Central memory CD8-positive, alpha-beta T cell (primary cell): ENCODE data around the gene SUSD6.
A peak's percentile ranks its signal among the peaks of the same experiment; 100 is the strongest.

ENCODE experiments used
- ATAC-seq: fragments of 150-1000 bp; cut with Tn5 transposase; replicated peaks from 2 replicates; pipeline ENCODE4 v1.10.0; 2022; ENCODE audit warnings: mild to moderate bottlenecking, moderate FRiP score, moderate number of reproducible peaks; ENCODE audit not compliant: poor library complexity, severe bottlenecking; ENCODE audit errors: extremely low read depth
- DNase-seq, 2 donors: peaks; one replicate each; pipeline ENCODE4 v3.0.0; 2021; ENCODE audit warnings: low spot score in 2 of 2
- H3K27ac Mint-ChIP-seq: one replicate; pipeline ENCODE4 v1.8.0; 2022; ENCODE audit warnings: low read depth, mild to moderate bottlenecking, moderate library complexity, mixed read lengths
- H3K27me3 Mint-ChIP-seq: one replicate; pipeline ENCODE4 v1.8.0; 2022; ENCODE audit warnings: mixed read lengths
- H3K36me3 Mint-ChIP-seq: one replicate; pipeline ENCODE4 v1.8.0; 2022; ENCODE audit warnings: mild to moderate bottlenecking, moderate library complexity, mixed read lengths; ENCODE audit not compliant: insufficient read depth
- H3K4me1 Mint-ChIP-seq: one replicate; pipeline ENCODE4 v1.8.0; 2022; ENCODE audit warnings: mixed read lengths
- H3K4me3 Mint-ChIP-seq: one replicate; pipeline ENCODE4 v1.8.0; 2022; ENCODE audit warnings: mild to moderate bottlenecking, moderate library complexity, mixed read lengths
- H3K9me3 Mint-ChIP-seq: one replicate; pipeline ENCODE4 v1.8.0; 2022; ENCODE audit warnings: mixed read lengths

The SUSD6 gene

DNA sequence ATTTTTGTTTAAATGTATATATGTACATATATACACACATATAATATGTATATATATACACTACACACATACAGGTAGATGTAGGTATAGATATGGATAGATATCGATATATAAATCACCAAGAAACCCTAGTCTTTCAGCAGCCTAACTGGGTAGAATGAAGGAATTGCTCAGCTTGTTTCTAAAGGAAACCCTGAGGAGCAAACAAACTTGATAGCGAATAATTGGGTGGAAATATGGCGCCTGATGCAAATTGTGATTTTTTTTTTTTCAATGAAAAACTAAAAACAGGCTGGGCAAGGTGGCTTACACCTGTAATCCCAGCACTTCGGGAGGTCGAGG, 36.5 kb upstream of the SUSD6 start:
- Mint-ChIP-seq H3K27me3 (peaks cover 54% of the 10 kb centered on the region), H3K4me3 (peak overlapping the region; percentile 84), H3K9me3 (no peaks in the 10 kb centered on the region), H3K4me1 (peaks cover 12% of the 10 kb centered on the region), H3K36me3 (no peaks in the 10 kb centered on the region), H3K27ac (no peak overlapping the region)
- DNase-seq: no peak
- peak; percentile 13 for ATAC-seq

DNA sequence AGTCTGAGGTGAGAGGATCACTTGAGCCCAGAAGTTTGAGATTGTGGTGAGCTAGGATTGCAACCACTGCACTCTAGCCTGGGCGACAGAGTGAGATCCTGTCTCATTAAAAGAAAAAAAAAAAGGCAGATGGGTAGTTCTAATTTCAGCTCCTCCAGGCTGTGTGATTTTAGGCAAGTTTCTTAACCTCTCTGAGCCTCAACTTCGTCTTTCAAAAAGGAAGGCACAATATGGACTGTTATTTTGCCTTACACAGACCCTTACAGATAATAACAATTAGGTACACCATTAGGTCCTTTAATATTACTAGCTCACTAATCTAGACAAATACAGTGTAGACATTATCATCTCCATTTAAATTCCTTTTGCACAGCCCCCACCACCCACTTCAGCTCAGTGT, 31.9 kb upstream of the SUSD6 start:
- H3K36me3 Mint-ChIP-seq: no peaks in the 10 kb centered on the region

DNA sequence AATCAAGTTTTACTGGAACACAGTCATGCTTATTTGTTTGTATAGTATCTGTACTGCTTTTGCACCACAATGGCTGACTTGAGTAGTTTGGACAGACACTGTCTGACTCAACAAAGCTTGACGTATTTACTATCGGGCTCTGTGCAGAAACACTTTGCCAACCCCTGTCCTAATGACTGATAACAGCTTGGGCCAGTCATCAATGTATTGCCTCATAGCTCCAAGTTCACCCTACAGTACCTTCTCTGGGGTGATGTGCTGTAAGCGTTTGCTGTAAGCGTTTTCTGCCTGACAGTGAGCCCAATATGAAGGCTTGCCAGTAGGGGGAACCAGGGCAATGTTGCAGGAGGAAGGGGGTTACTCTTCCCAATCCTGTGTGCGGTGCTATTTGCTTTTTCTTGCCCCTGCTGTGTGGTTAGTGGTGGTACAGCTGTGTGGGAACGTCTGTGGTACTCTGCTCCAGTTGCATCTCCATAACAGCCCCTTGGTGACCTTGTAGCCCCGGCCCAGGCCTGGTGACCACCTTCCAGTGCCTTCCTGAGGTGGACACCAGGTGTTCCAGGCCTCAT, 31.3 kb upstream of the SUSD6 start:
- Mint-ChIP-seq H3K27ac (no peak overlapping the region), H3K4me3 (no peak overlapping the region), H3K4me1 (no peaks in the 10 kb centered on the region), H3K27me3 (peaks cover 21% of the 10 kb centered on the region), H3K36me3 (peaks cover 2% of the 10 kb centered on the region), H3K9me3 (no peaks in the 10 kb centered on the region)
- DNase-seq (no peak), ATAC-seq (no peak)

More for the DNA sequence above, 31.9 kb upstream of the SUSD6 start:
- H3K27me3 Mint-ChIP-seq: peaks cover 27% of the 10 kb centered on the region
- no peak for DNase-seq
- H3K4me3 Mint-ChIP-seq: no peak overlapping the region
- no peaks in the 10 kb centered on the region for H3K9me3 Mint-ChIP-seq
- ATAC-seq: no peak
- no peak overlapping the region for H3K27ac Mint-ChIP-seq
- peaks cover 4% of the 10 kb centered on the region for H3K4me1 Mint-ChIP-seq

DNA sequence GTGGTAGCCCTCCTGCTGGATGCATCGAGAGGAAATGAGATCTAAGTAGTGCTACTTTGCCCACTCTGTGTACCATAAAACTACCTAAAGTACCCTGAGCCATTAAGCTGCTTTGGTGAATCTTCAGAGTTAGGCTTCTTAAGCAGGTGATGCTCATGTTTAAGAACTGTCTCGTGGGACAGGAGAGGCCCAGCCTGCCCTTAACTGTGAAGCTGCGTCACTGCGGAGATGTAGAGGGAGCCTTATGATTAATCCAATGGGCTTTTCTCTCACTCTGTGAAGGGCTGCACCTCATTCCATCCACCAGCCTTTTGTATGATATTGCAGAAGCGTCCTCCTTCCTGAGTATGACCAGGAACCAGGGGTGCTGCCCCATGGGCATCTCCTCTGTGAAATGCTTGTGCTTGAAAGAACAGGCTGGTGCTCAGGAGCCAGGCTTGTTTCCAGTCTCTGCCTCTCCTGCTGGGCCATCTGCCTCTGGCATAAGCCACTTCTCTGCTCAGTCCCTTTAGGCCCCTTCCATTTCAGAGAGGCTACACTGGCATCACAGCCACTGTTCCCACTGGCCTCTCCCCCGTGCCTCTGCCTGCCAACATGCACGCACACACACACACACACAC, 30.0 kb upstream of the SUSD6 start:
- H3K27me3 Mint-ChIP-seq: peaks cover 7% of the 10 kb centered on the region
- H3K9me3 Mint-ChIP-seq: no peaks in the 10 kb centered on the region
- H3K4me1 Mint-ChIP-seq: no peaks in the 10 kb centered on the region
- no peak for ATAC-seq
- no peak overlapping the region for H3K27ac Mint-ChIP-seq
- DNase-seq: no peak
- H3K4me3 Mint-ChIP-seq: no peak overlapping the region
- H3K36me3 Mint-ChIP-seq: peaks cover 3% of the 10 kb centered on the region

DNA sequence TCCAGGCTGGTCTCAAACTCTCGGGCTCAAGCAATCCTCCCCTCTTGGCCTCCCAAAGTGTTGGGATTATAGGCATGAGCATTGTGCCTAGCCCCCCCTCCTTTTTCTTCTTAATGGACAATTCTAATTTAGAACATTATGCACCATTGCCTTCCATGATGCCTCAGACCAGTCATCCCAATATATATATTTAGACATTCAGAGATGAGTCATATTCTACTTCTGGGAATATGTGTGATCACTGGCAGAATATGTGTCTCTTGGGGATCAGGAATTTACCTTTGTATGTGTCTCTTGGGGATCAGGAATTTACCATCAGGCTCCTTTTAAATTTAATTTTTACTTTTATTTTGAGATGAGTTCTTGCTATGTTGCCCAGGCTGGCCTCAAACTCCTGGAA, 29.2 kb upstream of the SUSD6 start:
- no peaks in the 10 kb centered on the region for H3K4me1 Mint-ChIP-seq
- no peak overlapping the region for H3K27ac Mint-ChIP-seq
- ATAC-seq (no peak), DNase-seq (no peak)
- no peak overlapping the region for H3K4me3 Mint-ChIP-seq
- H3K27me3 Mint-ChIP-seq: no peaks in the 10 kb centered on the region
- peaks cover 3% of the 10 kb centered on the region for H3K36me3 Mint-ChIP-seq
- no peaks in the 10 kb centered on the region for H3K9me3 Mint-ChIP-seq

DNA sequence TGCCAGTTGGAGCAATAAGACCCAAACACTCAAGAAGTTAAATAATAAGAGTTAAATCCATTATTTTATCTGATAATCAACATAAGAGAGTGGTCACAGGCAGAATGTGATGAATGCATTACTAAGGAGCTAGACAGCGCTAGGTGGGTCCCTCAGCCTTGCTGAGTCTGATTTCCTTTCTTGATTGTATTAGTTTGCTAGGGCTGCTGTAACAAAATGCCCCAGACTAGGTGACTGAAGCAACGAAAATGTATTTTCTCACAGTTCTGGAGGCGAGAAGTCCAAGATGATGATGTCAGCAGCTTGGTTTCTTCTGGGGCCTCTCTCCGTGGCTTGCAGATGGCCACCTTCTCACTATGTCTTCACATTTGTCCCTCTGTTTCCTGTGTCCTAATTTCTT, 28.6 kb upstream of the SUSD6 start:
- H3K4me3 Mint-ChIP-seq: no peak overlapping the region
- H3K27ac Mint-ChIP-seq: no peak overlapping the region
- no peak for DNase-seq
- H3K9me3 Mint-ChIP-seq: no peaks in the 10 kb centered on the region
- peaks cover 3% of the 10 kb centered on the region for H3K36me3 Mint-ChIP-seq
- H3K4me1 Mint-ChIP-seq: no peaks in the 10 kb centered on the region
- no peaks in the 10 kb centered on the region for H3K27me3 Mint-ChIP-seq
- ATAC-seq: no peak

DNA sequence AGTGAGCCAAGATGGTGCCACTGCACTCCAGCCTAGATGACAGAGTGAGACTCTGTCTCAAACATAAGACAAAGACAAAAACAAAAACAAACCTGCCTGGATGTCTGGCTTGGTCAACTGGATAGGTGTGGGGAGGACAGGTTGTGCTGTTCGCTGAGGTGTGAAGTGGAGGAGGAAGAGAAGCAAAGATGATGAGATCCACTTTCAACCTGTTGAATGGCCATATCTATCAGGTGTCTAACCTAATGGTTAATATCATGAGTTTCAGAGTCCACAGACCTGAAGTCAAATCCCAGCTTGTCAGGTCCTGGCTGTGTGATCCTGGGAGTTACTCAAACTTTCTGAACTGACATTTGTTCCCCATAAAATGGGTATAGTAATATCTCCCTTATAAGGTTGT, 27.0 kb upstream of the SUSD6 start:
- Mint-ChIP-seq H3K27ac (no peak overlapping the region), H3K4me1 (no peaks in the 10 kb centered on the region), H3K27me3 (no peaks in the 10 kb centered on the region), H3K4me3 (no peak overlapping the region), H3K36me3 (peaks cover 3% of the 10 kb centered on the region), H3K9me3 (no peaks in the 10 kb centered on the region)
- ATAC-seq (no peak), DNase-seq (no peak)

DNA sequence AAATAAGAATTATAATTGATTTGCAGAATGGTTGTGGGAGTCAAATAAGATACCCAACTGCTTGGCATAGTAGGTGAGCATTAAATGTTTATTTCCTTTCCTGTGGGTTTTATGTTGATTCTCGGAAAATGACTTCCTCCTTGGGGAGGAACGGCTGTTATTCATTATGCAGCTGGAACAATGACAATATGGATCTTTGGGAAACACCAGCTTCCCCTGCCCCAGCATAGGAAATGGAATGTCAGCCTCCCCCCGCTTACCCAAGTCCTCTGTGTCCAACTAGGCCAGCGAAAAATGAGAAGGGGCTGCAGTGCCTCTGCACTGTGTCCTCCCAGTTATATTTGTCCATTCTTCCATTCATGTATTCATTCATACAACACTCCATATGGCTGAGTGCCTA, 25.0 kb upstream of the SUSD6 start:
- Mint-ChIP-seq H3K4me3 (no peak overlapping the region), H3K27me3 (peaks cover 3% of the 10 kb centered on the region), H3K36me3 (peaks cover 3% of the 10 kb centered on the region), H3K27ac (no peak overlapping the region), H3K9me3 (no peaks in the 10 kb centered on the region), H3K4me1 (no peaks in the 10 kb centered on the region)
- ATAC-seq (no peak), DNase-seq (no peak)

DNA sequence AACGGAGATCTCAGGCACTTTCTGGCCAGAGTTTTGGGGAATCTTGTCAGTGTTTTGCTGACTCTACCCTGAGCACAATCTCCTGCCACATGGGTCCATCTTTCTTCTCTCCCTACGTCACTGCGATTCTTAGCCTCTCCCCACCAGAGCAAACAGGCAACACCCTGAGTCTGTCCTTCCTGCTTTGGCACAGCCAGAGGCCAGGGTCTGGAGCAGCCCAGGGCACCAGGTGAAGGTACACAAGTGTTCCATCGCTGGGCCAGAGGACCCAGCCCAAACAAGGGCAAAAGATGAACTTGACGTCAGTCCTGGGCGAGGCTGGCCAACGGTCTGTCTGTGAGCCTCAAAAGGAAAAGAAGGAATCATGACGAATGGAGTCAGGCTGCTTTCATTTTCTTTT, 24.0 kb upstream of the SUSD6 start:
- DNase-seq (no peak), ATAC-seq (no peak)
- no peak overlapping the region for H3K4me3 Mint-ChIP-seq
- H3K4me1 Mint-ChIP-seq: no peaks in the 10 kb centered on the region
- no peak overlapping the region for H3K27ac Mint-ChIP-seq
- H3K36me3 Mint-ChIP-seq: peaks cover 3% of the 10 kb centered on the region
- no peaks in the 10 kb centered on the region for H3K9me3 Mint-ChIP-seq
- peaks cover 7% of the 10 kb centered on the region for H3K27me3 Mint-ChIP-seq

DNA sequence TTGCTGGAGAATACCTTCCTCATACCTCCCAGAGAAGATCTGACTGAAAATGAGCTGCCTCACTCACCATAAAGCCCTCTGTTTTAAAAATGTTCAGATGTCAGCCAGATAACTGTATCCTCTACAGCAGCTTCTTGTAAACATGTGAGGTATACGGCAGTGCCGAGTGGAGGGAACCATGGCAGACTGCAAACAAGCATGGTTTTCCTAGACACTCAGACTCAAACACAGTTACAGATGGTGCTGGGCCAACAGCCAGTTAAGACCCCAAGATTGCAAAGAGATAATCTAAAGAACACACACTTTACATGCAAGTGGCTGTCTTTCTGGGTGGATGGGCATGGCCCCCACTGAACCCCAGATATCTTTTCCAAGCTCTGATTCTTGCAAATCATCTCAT, 20.1 kb upstream of the SUSD6 start:
- Mint-ChIP-seq H3K4me3 (no peak overlapping the region), H3K9me3 (no peaks in the 10 kb centered on the region), H3K27ac (no peak overlapping the region), H3K36me3 (no peaks in the 10 kb centered on the region), H3K4me1 (no peaks in the 10 kb centered on the region), H3K27me3 (peaks cover 7% of the 10 kb centered on the region)
- ATAC-seq: no peak
- no peak for DNase-seq

DNA sequence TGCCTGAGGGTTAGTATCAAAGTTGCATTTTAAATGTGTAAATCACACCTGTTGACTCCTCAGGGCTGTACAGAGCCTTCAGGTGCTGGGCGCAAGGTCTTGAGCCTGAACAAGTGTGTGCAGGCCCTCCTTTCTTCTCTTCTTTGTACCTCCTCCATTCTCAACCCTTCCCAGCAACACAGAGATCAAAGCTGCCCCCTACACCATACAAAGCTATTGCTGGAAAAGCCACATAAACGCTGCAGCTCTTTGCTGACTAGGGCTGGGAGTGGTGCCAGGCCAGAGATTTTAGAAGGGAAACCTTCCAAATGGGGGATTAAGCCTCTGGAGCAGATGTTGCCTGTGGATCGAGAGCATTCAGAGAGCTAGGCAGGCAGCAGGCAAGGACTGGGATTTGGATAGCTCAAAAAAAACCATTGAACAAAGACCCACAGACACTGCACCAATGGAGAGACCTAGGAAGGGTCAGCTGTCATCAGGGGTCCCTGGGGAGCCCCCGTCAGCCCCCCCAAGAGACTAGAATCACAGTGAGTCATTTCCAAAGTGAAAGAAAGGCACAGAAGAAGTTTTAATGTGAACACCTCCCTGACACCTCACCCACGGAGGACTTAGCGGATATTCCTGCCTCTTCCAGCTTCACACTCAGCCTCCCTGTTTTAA, 18.2 kb upstream of the SUSD6 start:
- H3K27ac Mint-ChIP-seq: no peak overlapping the region
- DNase-seq: no peak
- no peak for ATAC-seq

DNA sequence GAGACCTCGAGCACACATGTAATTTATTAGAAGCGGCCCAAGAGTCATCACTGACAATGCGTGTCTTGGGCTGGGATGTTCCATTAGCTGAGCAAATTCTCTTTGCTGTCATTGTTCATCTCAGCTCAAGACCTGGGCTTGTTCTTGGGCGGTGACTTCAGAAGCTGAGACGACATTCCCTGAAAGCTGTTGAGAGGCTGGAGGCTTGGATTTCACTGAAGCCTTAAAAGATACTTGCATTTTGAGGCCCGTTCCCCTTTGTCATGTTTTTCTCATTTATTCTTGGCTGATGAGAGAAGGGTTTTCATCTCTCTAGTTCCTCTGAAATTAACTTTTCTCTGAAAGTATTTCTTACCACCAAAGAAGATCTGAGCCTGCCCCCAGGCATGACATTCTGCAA, 16.6 kb upstream of the SUSD6 start:
- H3K27me3 Mint-ChIP-seq: peaks cover 7% of the 10 kb centered on the region
- DNase-seq: no peak
- H3K36me3 Mint-ChIP-seq: no peaks in the 10 kb centered on the region
- H3K27ac Mint-ChIP-seq: no peak overlapping the region
- H3K9me3 Mint-ChIP-seq: no peaks in the 10 kb centered on the region
- ATAC-seq: no peak
- no peak overlapping the region for H3K4me3 Mint-ChIP-seq
- no peaks in the 10 kb centered on the region for H3K4me1 Mint-ChIP-seq

More for the DNA sequence above, 18.2 kb upstream of the SUSD6 start:
- Mint-ChIP-seq H3K4me1 (no peaks in the 10 kb centered on the region), H3K4me3 (no peak overlapping the region), H3K36me3 (no peaks in the 10 kb centered on the region), H3K27me3 (peaks cover 7% of the 10 kb centered on the region), H3K9me3 (no peaks in the 10 kb centered on the region)

DNA sequence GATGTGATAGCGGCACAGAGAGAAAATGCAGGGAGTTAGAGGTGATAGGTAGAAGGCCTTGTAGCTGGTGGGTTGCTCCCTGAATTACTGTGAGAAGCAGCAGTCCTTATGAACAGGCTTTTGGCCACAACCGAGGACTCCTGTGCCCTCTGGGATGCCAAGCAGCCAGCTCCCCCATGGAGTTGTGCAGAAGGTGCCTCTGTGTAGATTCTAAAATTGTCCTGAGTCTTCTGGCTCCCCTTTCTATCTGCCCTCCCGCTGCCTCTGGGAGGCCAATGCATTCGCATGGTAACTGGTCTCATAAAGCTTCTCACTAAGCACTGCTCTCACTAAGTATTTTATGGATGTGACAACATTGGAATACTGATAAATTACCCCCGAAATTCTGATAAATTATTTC, 16.1 kb upstream of the SUSD6 start:
- DNase-seq (no peak), ATAC-seq (no peak)
- Mint-ChIP-seq H3K27ac (no peak overlapping the region), H3K36me3 (no peaks in the 10 kb centered on the region), H3K4me3 (no peak overlapping the region), H3K9me3 (no peaks in the 10 kb centered on the region), H3K27me3 (peaks cover 7% of the 10 kb centered on the region), H3K4me1 (no peaks in the 10 kb centered on the region)
